Ishikawa (cell line): ENCODE measurements around the gene ITPR2.

ENCODE experiments used
- CEBPB ChIP-seq: IDR thresholded peaks from 2 replicates; pipeline ENCODE4 v1.6.1; 2012
- CREB1 ChIP-seq: IDR thresholded peaks from 2 replicates; pipeline ENCODE4 v1.6.1; 2012; ENCODE audit warnings: low read depth
- EGR1 ChIP-seq: IDR thresholded peaks from 2 replicates; pipeline ENCODE4 v1.6.1; 2012
- EP300 ChIP-seq: IDR thresholded peaks from 2 replicates; pipeline ENCODE4 v1.6.1; 2012; ENCODE audit warnings: borderline replicate concordance
- FOXM1 ChIP-seq: IDR thresholded peaks from 2 replicates; pipeline ENCODE4 v1.6.1; 2012; ENCODE audit warnings: low read depth, borderline replicate concordance
- MAX ChIP-seq: IDR thresholded peaks from 2 replicates; pipeline ENCODE4 v1.6.1; 2012
- NFIC ChIP-seq: IDR thresholded peaks from 2 replicates; pipeline ENCODE4 v1.6.1; 2012
- RAD21 ChIP-seq: IDR thresholded peaks from 2 replicates; pipeline ENCODE4 v1.6.1; 2012; ENCODE audit warnings: low read depth
- REST ChIP-seq: IDR thresholded peaks from 2 replicates; pipeline ENCODE4 v1.6.1; 2012; ENCODE audit warnings: low read depth, mild to moderate bottlenecking
- TAF1 ChIP-seq: IDR thresholded peaks from 2 replicates; pipeline ENCODE4 v1.6.1; 2012; ENCODE audit warnings: low read depth, mild to moderate bottlenecking
- TCF12 ChIP-seq: IDR thresholded peaks from 2 replicates; pipeline ENCODE4 v1.6.1; 2012; ENCODE audit warnings: low read depth
- TEAD4 ChIP-seq: IDR thresholded peaks from 2 replicates; pipeline ENCODE4 v1.6.1; 2012
- USF1 ChIP-seq: IDR thresholded peaks from 2 replicates; pipeline ENCODE4 v1.6.1; 2012
- YY1 ChIP-seq: IDR thresholded peaks from 2 replicates; pipeline ENCODE4 v1.6.1; 2012; ENCODE audit warnings: low read depth
- ZBTB7A ChIP-seq: IDR thresholded peaks from 2 replicates; pipeline ENCODE4 v1.6.1; 2012; ENCODE audit warnings: low read depth

Gene ITPR2

GRCh38 chr12:26846416-26846815 lies 13.4 kb upstream of the ITPR2 start:
- TF ChIP-seq ZBTB7A: no peak
- TF ChIP-seq MAX: no peak
- no peak for TF ChIP-seq EP300
- TF ChIP-seq CEBPB: no peak
- no peak for TF ChIP-seq TEAD4
- no peak for TF ChIP-seq CREB1
- TF ChIP-seq RAD21: no peak
- no peak for TF ChIP-seq YY1
- no peak for TF ChIP-seq NFIC

- no peak for TF ChIP-seq TEAD4
- no peak for TF ChIP-seq RAD21
- no peak for TF ChIP-seq TAF1
- no peak for TF ChIP-seq CREB1
- TF ChIP-seq NFIC: no peak
- no peak for TF ChIP-seq MAX
- TF ChIP-seq CEBPB: no peak
These were observed 13.0 kb upstream of the ITPR2 start for GRCh38 chr12:26845984-26846383.

GRCh38 chr12:26845057-26845666 lies 12.2 kb upstream of the ITPR2 start:
- TF ChIP-seq RAD21 (peak; percentile 64), CEBPB (no peak)

GRCh38 chr12:26843311-26843710 lies 10.3 kb upstream of the ITPR2 start:
- TF ChIP-seq TEAD4 (no peak), CREB1 (no peak), EP300 (no peak), USF1 (no peak), TAF1 (no peak), NFIC (no peak), ZBTB7A (no peak), YY1 (no peak), RAD21 (no peak), REST (no peak), EGR1 (no peak), TCF12 (no peak), CEBPB (no peak), FOXM1 (no peak)

- TF ChIP-seq NFIC (no peak), TAF1 (no peak), FOXM1 (no peak), RAD21 (no peak), REST (no peak), USF1 (no peak), YY1 (no peak), ZBTB7A (no peak), CEBPB (no peak)
These were observed 8.1 kb upstream of the ITPR2 start for GRCh38 chr12:26841085-26841484.

GRCh38 chr12:26839512-26839911 lies 6.5 kb upstream of the ITPR2 start:
- TF ChIP-seq REST (no peak), CEBPB (no peak), USF1 (no peak), RAD21 (no peak), MAX (no peak), TEAD4 (no peak), YY1 (no peak), EP300 (no peak), EGR1 (no peak), TCF12 (no peak)
